Neuron (in vitro differentiated cells): Measurements from ENCODE around the gene WDR54.
"Not testable (repeated sequence)": the region's sequence is repeated elsewhere in the genome, so short reads cannot be mapped to it uniquely, and the experiment has no call there.

Experiments used
- H2AFZ ChIP-seq: one replicate; pipeline ENCODE4 v1.6.1; 2013; ENCODE audit warnings: low read depth, mild to moderate bottlenecking, inconsistent platforms, low read length, moderate library complexity
- H3K27me3 ChIP-seq: one replicate; pipeline ENCODE4 v1.6.1; 2013; ENCODE audit warnings: low read length; ENCODE audit not compliant: insufficient read depth
- H3K36me3 ChIP-seq: one replicate; pipeline ENCODE4 v1.6.1; 2013; ENCODE audit warnings: low read length; ENCODE audit not compliant: insufficient read depth
- H3K4me1 ChIP-seq: one replicate; pipeline ENCODE4 v1.6.1; 2013; ENCODE audit warnings: low read length; ENCODE audit not compliant: insufficient read depth
- H3K4me3 ChIP-seq: 2 replicates; pipeline ENCODE4 v1.5.1; 2013; ENCODE audit warnings: mild to moderate bottlenecking, low read length, moderate library complexity
- H3K9me3 ChIP-seq: one replicate; pipeline ENCODE4 v1.6.1; 2013; ENCODE audit warnings: low read length

Gene WDR54

DNA sequence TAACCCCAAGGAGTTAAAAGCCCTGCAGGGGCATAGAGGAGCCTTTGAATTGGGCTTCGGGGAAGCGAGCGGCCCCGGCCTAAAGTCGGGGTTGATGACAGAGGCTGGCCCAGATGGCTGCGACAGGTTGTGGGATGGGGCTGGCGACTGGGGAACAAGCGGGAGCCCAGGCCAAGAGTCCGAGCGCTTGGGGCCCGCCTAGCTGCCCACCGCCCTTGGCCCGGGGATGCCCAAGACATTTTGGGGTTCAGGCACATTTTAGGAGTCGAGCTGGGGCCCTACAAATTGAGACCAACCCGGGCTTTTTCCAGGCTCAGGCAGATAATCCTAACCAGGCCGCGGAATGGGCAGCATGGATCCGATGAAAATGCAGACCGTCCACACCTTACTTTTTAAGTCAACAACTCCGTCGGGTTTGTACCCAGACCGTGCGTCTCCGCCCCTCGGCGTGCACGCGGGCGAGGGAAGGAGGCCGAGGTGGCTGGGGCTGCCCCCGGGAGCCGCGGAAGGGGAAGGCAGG lies 19.7 kb downstream of the WDR54 start:
- Histone ChIP-seq H3K36me3 (no peaks in the 10 kb centered on the region), H3K9me3 (no peaks in the 10 kb centered on the region), H3K27me3 (no peaks in the 10 kb centered on the region), H2AFZ (peak overlapping the region; percentile 92), H3K4me3 (no peak overlapping the region), H3K4me1 (peaks cover 20% of the 10 kb centered on the region)

- Histone ChIP-seq H3K36me3 (no peaks in the 10 kb centered on the region), H3K4me1 (peaks cover 20% of the 10 kb centered on the region), H2AFZ (peak within 1 kb of the TSS; percentile 92), H3K4me3 (peak within 1 kb of the TSS; percentile 57), H3K27me3 (no peaks in the 10 kb centered on the region), H3K9me3 (no peaks in the 10 kb centered on the region)
Measured at GRCh38 chr2:74441690-74442482, 20.4 kb downstream of the WDR54 start, which contains the start of gene RTKN. Gene RTKN, minus strand, starts transcription at chr2:74441937. Its CDS starts 121 bp downstream, at chr2:74441816.

GRCh38 chr2:74442483-74443297 lies 21.2 kb downstream of the WDR54 start:
- not testable (repeated sequence) for H3K27me3 ChIP-seq, H3K9me3 ChIP-seq, H3K36me3 ChIP-seq, H3K4me3 ChIP-seq, H2AFZ ChIP-seq
- H3K4me1 ChIP-seq = peaks cover 20% of the 10 kb centered on the region

DNA sequence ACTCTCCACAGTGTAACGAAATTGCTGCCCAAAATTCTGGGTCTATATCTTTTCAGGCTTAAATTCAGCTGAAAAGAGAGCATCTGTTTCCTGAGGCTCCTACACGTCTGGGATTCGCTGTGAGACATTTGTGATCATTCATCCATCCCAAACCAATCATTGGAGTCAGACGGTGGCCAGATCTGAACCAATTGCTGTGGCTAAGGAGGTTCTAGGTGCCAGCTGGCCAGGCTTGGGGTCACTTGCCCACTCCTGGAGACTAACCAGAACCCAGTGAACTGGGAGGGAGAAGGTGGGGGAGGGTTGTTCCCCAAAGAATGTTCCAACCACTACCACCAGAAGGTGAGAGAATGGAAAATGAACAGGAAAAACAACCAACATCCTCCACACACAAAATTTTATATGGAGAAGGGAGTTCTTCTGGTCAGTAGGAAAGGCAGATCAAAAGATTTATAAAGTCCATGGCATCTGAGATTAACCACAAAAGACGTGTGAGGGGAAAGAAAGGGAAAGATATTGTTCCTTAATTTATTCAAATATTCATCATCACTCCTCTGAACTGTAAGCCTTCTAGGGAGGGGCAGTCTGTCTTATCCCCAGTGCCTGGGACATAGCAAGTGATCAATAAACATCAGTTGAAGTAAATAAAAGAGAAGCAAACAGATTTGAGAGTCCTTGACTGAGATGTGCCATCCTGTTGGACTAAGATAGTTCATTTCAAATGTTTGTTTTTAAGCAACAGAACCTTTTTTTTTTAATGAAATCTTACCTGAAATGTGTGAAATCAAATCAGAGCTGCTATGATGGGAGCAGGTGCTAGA lies 23.2 kb downstream of the WDR54 start:
- Histone ChIP-seq H3K4me1 (peaks cover 6% of the 10 kb centered on the region), H3K27me3 (peaks cover 8% of the 10 kb centered on the region), H3K9me3 (no peaks in the 10 kb centered on the region), H2AFZ (no peak overlapping the region), H3K36me3 (no peaks in the 10 kb centered on the region), H3K4me3 (no peak overlapping the region)

GRCh38 chr2:74447230-74447999 lies 25.9 kb downstream of the WDR54 start:
- H3K27me3 ChIP-seq = peaks cover 8% of the 10 kb centered on the region
- no peaks in the 10 kb centered on the region for H3K9me3 ChIP-seq
- no peak overlapping the region for H3K4me3 ChIP-seq
- H3K36me3 ChIP-seq = no peaks in the 10 kb centered on the region
- H3K4me1 ChIP-seq = no peaks in the 10 kb centered on the region
- no peak overlapping the region for H2AFZ ChIP-seq

DNA sequence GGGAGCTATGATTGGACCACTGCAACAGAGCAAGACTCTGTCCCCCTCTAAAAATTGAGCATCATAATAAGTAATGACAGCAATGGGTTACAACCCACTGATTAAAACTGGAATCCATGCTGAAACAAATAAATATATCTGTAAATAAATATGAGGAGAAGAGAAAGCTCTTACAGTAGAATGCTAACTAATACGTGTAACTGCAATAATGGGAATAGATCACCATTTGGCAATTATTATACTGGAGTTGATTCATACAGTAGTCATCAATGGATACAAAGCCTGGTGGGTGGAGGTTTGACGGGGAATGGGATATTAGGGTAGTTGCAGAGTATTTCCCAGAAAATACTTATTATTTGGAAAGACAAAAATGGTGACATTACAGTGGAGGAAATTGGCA lies 27.2 kb downstream of the WDR54 start:
- peaks cover 8% of the 10 kb centered on the region for H3K27me3 ChIP-seq
- no peak overlapping the region for H3K4me3 ChIP-seq
- H2AFZ ChIP-seq = no peak overlapping the region
- no peaks in the 10 kb centered on the region for H3K9me3 ChIP-seq
- H3K4me1 ChIP-seq = no peaks in the 10 kb centered on the region
- no peaks in the 10 kb centered on the region for H3K36me3 ChIP-seq

DNA sequence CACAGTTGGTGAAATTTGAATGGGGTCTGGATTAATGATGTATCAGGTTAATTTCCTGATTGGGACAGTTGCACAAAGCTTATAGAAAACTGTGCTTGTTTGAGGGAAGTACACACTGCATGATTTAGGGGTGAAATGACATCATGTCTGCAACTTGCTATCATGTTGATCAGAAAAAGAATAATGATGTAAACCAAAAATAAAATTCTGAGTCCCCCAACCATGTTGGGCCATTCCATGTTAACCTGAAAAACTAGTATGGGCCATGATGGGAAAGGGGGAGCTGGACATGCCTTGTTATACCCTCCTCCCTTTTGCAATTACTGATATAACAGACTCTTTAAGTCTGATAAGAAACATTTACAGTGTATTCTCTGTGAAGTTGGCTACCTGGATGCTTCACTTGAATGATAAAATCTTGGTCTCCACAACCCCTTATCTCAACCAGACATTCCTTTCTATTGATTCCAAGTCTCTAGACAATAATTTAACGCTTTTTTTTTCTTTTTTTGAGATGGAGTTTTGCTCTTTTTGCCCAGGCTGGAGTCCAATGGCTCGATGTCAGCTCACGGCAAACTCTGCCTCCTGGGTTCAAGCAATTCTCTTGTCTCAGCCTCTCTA lies 29.1 kb downstream of the WDR54 start:
- no peaks in the 10 kb centered on the region for H3K36me3 ChIP-seq
- H3K27me3 ChIP-seq = peaks cover 8% of the 10 kb centered on the region
- H3K4me1 ChIP-seq = peaks cover 5% of the 10 kb centered on the region
- H3K9me3 ChIP-seq = no peaks in the 10 kb centered on the region
- H2AFZ ChIP-seq = no peak overlapping the region
- H3K4me3 ChIP-seq = no peak overlapping the region

GRCh38 chr2:74454654-74455511 lies 33.4 kb downstream of the WDR54 start, which contains the start of gene INO80B:
Gene INO80B, plus strand, starts transcription at chr2:74455087. Its CDS starts 30 bp downstream, at chr2:74455117.
- Histone ChIP-seq H3K36me3 (peaks cover 4% of the 10 kb centered on the region), H3K27me3 (no peaks in the 10 kb centered on the region), H3K4me3 (peak within 1 kb of the TSS; percentile 52), H2AFZ (peak within 1 kb of the TSS; percentile 85), H3K9me3 (no peaks in the 10 kb centered on the region), H3K4me1 (peaks cover 33% of the 10 kb centered on the region)

GRCh38 chr2:74457129-74457548 lies 35.6 kb downstream of the WDR54 start:
- H3K36me3 ChIP-seq = peaks cover 20% of the 10 kb centered on the region
- peak overlapping the region; percentile 70 for H2AFZ ChIP-seq
- peak overlapping the region; percentile 84 for H3K4me3 ChIP-seq
- H3K4me1 ChIP-seq = peaks cover 33% of the 10 kb centered on the region
- no peaks in the 10 kb centered on the region for H3K27me3 ChIP-seq
- H3K9me3 ChIP-seq = no peaks in the 10 kb centered on the region

GRCh38 chr2:74457549-74458131 lies 36.1 kb downstream of the WDR54 start:
- peak overlapping the region; percentile 84 for H3K4me3 ChIP-seq
- peak overlapping the region; percentile 70 for H2AFZ ChIP-seq

More at GRCh38 chr2:74457549-74458131, 36.1 kb downstream of the WDR54 start:
- Histone ChIP-seq H3K27me3 (no peaks in the 10 kb centered on the region), H3K4me1 (peaks cover 33% of the 10 kb centered on the region), H3K9me3 (no peaks in the 10 kb centered on the region), H3K36me3 (peaks cover 25% of the 10 kb centered on the region)
